K562 (cell line): ENCODE data around the gene SHOX. TPM values are rescaled to one million over a fixed set of nuclear protein-coding genes. Genes with fewer than 3 reads are reported as not detected.

Source experiments
- ATAC-seq: fragments of 200-7000 bp; cut with Tn5 transposase; 3 replicates; pipeline ENCODE4 v1.9.1; 2020; ENCODE audit warnings: moderate library complexity
- BruUV-seq: library from RNA; stranded (reverse); fragments of 400-500 nt; replicated peaks from 2 replicates; lab custom pipeline; 2021; lab: Mats Ljungman, UMichigan
- CTCF ChIA-PET: fragments of 300-600 bp; formaldehyde crosslinking; extraction: SDS; loops from one replicate; lab custom pipeline; 2021; ENCODE audit warnings: low intra/inter-chr PET ratio; lab: Yijun Ruan, JAX
- POLR2A ChIA-PET: fragments of 300-600, 350-650 bp; sonication (Branson Sonifier 250); formaldehyde crosslinking; extraction: SDS; loops from one replicate; lab custom pipeline; 2021; ENCODE audit warnings: antibody characterized with exemption, inconsistent platforms; lab: Yijun Ruan, JAX
- DNase-seq, 4 experiments: peaks; one replicate each; pipeline versions ENCODE4 v3.0.0 to v3.0.0-alpha.2; 2011 to 2018; ENCODE audit warnings: low spot score in 3 of 4, mixed read lengths in 3 of 4; ENCODE audit errors: extremely low read depth in 1 of 4
- FAIRE-seq: peaks from 2 replicates; lab custom pipeline; 2011; peaks lifted over from hg19 to GRCh38; lab: Jason Lieb, UNC
- H2AFZ ChIP-seq: 2 replicates; pipeline ENCODE4 v1.6.0; 2011; ENCODE audit warnings: low read depth, low read length, control low read depth, inconsistent platforms
- H3K27ac ChIP-seq: fragments of 200-600 bp; 3 replicates; pipeline ENCODE4 v1.8.0; 2011; ENCODE audit warnings: low read depth, mild to moderate bottlenecking, control low read depth, inconsistent platforms, low read length, moderate library complexity, mixed read lengths; ENCODE audit errors: extremely low read depth
- H3K27me3 ChIP-seq, 2 experiments: fragments of 300-600 bp in 1 of 2; 2 replicates in 1 of 2; 3 replicates in 1 of 2; pipeline versions ENCODE4 v1.6.0 to v1.8.0; 2011; ENCODE audit warnings: inconsistent platforms in 2 of 2, low read length in 2 of 2, mild to moderate bottlenecking in 1 of 2, mixed read lengths in 1 of 2, moderate library complexity in 1 of 2; ENCODE audit not compliant: control insufficient read depth in 2 of 2, insufficient read depth in 2 of 2
- H3K36me3 ChIP-seq: fragments of 300-600 bp; 3 replicates; pipeline ENCODE4 v1.8.0; 2011; ENCODE audit warnings: mild to moderate bottlenecking, low read length, inconsistent platforms; ENCODE audit not compliant: control insufficient read depth, insufficient read depth
- H3K4me1 ChIP-seq, 2 experiments: fragments of 200-600 bp in 1 of 2; replicated peaks in 1 of 2; 2 replicates in 1 of 2; 3 replicates in 1 of 2; pipeline versions ENCODE4 v1.5.1 to v1.8.0; 2011; ENCODE audit warnings: inconsistent platforms in 2 of 2, low read length in 2 of 2, mild to moderate bottlenecking in 1 of 2, mixed read lengths in 1 of 2, moderate library complexity in 1 of 2; ENCODE audit not compliant: control insufficient read depth in 2 of 2, insufficient read depth in 2 of 2
- H3K4me2 ChIP-seq: 2 replicates; pipeline ENCODE4 v1.6.1; 2011; ENCODE audit warnings: low read length, control low read depth, inconsistent platforms, mixed read lengths; ENCODE audit not compliant: insufficient read depth
- H3K4me3 ChIP-seq: fragments of 200-600 bp; sonication (generic), shearing (Covaris generic); 2 replicates; pipeline ENCODE4 v1.5.1; 2016; ENCODE audit warnings: control low read depth, inconsistent platforms
- H3K79me2 ChIP-seq: fragments of 200-600 bp; 3 replicates; pipeline ENCODE4 v1.8.0; 2011; ENCODE audit warnings: low read length, inconsistent platforms; ENCODE audit not compliant: control insufficient read depth, insufficient read depth
- H3K9ac ChIP-seq, 2 experiments: 2 replicates each; pipeline versions ENCODE4 v1.6.0 to v1.6.1; 2011; ENCODE audit warnings: low read depth in 2 of 2, low read length in 2 of 2, control low read depth in 1 of 2, inconsistent platforms in 1 of 2, mild to moderate bottlenecking in 1 of 2, mixed read lengths in 1 of 2; ENCODE audit not compliant: insufficient read depth in 1 of 2
- H3K9me1 ChIP-seq: one replicate; pipeline ENCODE4 v1.6.0; 2011; ENCODE audit warnings: inconsistent platforms, mild to moderate bottlenecking, low read length, moderate library complexity; ENCODE audit not compliant: control insufficient read depth, insufficient read depth
- H3K9me3 ChIP-seq: replicated peaks from 2 replicates; pipeline ENCODE4 v1.5.1; 2011; ENCODE audit warnings: low read depth, low read length, inconsistent platforms; ENCODE audit not compliant: control insufficient read depth, insufficient read depth
- H4K20me1 ChIP-seq: replicated peaks from 2 replicates; pipeline ENCODE4 v1.6.1; 2011; ENCODE audit warnings: low read length, inconsistent platforms, mixed read lengths; ENCODE audit not compliant: control insufficient read depth, insufficient read depth
- BACH1 ChIP-seq: fragments of 200-800 bp; sonication (Bioruptor generic); IDR thresholded peaks from 2 replicates; pipeline ENCODE4 v1.6.1; 2016; ENCODE audit warnings: missing genetic modification characterization, missing compliant biosample characterization
- BDP1 ChIP-seq: IDR thresholded peaks from 3 replicates; pipeline ENCODE4 v1.6.1; 2011; ENCODE audit not compliant: insufficient read length, insufficient read depth
- CHD1 ChIP-seq: fragments of 200-600 bp; sonication (generic); IDR thresholded peaks from one replicate; pipeline ENCODE4 v1.6.1; 2012; ENCODE audit warnings: mild to moderate bottlenecking, moderate library complexity, low read length, inconsistent platforms
- JUN ChIP-seq, 2 experiments: sonication (generic) in 1 of 2; formaldehyde crosslinking in 1 of 2; IDR thresholded peaks; 2 replicates each; pipeline versions ENCODE4 v1.6.1 to v1.8.0; 2012 to 2022; ENCODE audit warnings: borderline replicate concordance in 2 of 2, mild to moderate bottlenecking in 2 of 2, improper control_type of control experiment in 1 of 2, low read depth in 1 of 2, low read length in 1 of 2, missing genetic modification reagents in 1 of 2
- KLF16 ChIP-seq: IDR thresholded peaks from 2 replicates; pipeline ENCODE4 v1.6.1; 2016; ENCODE audit warnings: antibody characterized with exemption
- MAFG ChIP-seq: fragments of 450-650 bp; conservative IDR thresholded peaks from 2 replicates; pipeline ENCODE4 v1.6.1; 2016; ENCODE audit warnings: missing genetic modification characterization, missing compliant biosample characterization
- RFX5 ChIP-seq: IDR thresholded peaks from 2 replicates; pipeline ENCODE4 v1.6.1; 2011; ENCODE audit warnings: low read depth, mild to moderate bottlenecking, improper control_type of control experiment, low read length
- SLC30A9 ChIP-seq: fragments of 250-450 bp; sonication (Bioruptor Pico); IDR thresholded peaks from 2 replicates; pipeline ENCODE4 v1.8.0; 2022; ENCODE audit warnings: mild to moderate bottlenecking, moderate library complexity
- TCFL5 ChIP-seq: fragments of 250-450 bp; sonication (Bioruptor Pico); conservative IDR thresholded peaks from 2 replicates; pipeline ENCODE4 v1.6.1; 2021; ENCODE audit warnings: mild to moderate bottlenecking, moderate library complexity, matching md5 sums
- ZBTB2 ChIP-seq: fragments of 450-650 bp; IDR thresholded peaks from 2 replicates; pipeline ENCODE4 v1.6.1; 2016; ENCODE audit warnings: antibody characterized with exemption
- ZNF280B ChIP-seq: fragments of 250-450 bp; sonication (Bioruptor Pico); IDR thresholded peaks from 2 replicates; pipeline ENCODE4 v1.5.1; 2021; ENCODE audit warnings: mild to moderate bottlenecking
- ZNF444 ChIP-seq: fragments of 250-450 bp; sonication (Bioruptor Pico); IDR thresholded peaks from 2 replicates; pipeline ENCODE4 v1.4.0; 2020; ENCODE audit warnings: mild to moderate bottlenecking, moderate library complexity
- WGBS: fragments of 100-300 bp; shearing (Covaris generic); methylation state at CpG from one replicate; pipeline ENCODE4 v1.1.6; 2016; ENCODE audit warnings: low coverage, mixed read lengths; ENCODE audit not compliant: insufficient coverage; ENCODE audit errors: missing lambda C conversion rate; 5-methylcytosine and 5-hydroxymethylcytosine counted together
- in situ Hi-C: fragments of 300-500 bp; cut with MboI; formaldehyde crosslinking; loops from 4 replicates; pipeline ENCODE4 v1.15.0; 2018; ENCODE audit warnings: inconsistent platforms, mixed read lengths
- intact Hi-C: fragments of 100-400 bp; cut with micrococcal nuclease; formaldehyde crosslinking; loops from 2 replicates; pipeline ENCODE4 v1.14.2; 2022
- polyA plus RNA-seq, 8 experiments: library from polyadenylated mRNA; depleted of rRNA in 4 of 8; stranded (reverse) in 5 of 8; unstranded in 3 of 8; fragments of >200 nt; fragmentation: Nextera tagmentation in 2 of 8; fragmentation: Illumina TruSeq in 1 of 8; extraction: Ambion mirVana in 2 of 8; extraction: Trizol in 1 of 8; gene quantifications; 2 replicates each; pipeline versions ENCODE4 v1.2.1 to v1.2.3, GENCODE V29; 2011 to 2014; ENCODE audit warnings: inconsistent platforms in 1 of 8, missing spikeins in 1 of 8
- total RNA-seq, 7 experiments: library from RNA; depleted of rRNA in 6 of 7; stranded (reverse); fragments of >200 nt in 6 of 7; fragmentation: Illumina TruSeq in 2 of 7; extraction: Trizol in 2 of 7; gene quantifications; 2 replicates each; pipeline versions ENCODE4 v1.2.1 to v1.2.3, GENCODE V29; 2011 to 2021; ENCODE audit warnings: low replicate concordance in 1 of 7

SHOX gene
- total and polyA plus RNA-seq, 9 of the 15 experiments (the other 6 are each of a cell fraction or from before 2014, with no cell fraction given), result not detected

GRCh38 chrX:679291-679979 is 48.8 kb downstream of the SHOX start:
- intact Hi-C loops (no loop called here), in situ Hi-C loops (no loop called here)
- FAIRE-seq, result no peak

More at GRCh38 chrX:679291-679979, 48.8 kb downstream of the SHOX start:
- H3K4me1 ChIP-seq, result no peaks in the 10 kb centered on the region
- H3K9me1 ChIP-seq, result no peaks in the 10 kb centered on the region
- ChIA-PET CTCF (no interaction called here), POLR2A (no interaction called here)
- 0 out of 5 replicates have a peak, but pooled peaks cover 0 to 4% of the 10 kb centered on the region in 2 experiments for H3K27me3 ChIP-seq
- no peaks in the 10 kb centered on the region for H3K9me3 ChIP-seq
- H2AFZ ChIP-seq, result no peak overlapping the region
- H4K20me1 ChIP-seq, result no peaks in the 10 kb centered on the region
- no peak overlapping the region for H3K27ac ChIP-seq
- no peaks in the 10 kb centered on the region for H3K79me2 ChIP-seq
- no peak overlapping the region for H3K9ac ChIP-seq
- BruUV-seq, result no TSS peak
- H3K4me2 ChIP-seq, result no peak overlapping the region
- ATAC-seq, result no peak
- no peak for DNase-seq
- no peaks in the 10 kb centered on the region for H3K36me3 ChIP-seq
- no peak overlapping the region for H3K4me3 ChIP-seq
- TF ChIP-seq ZNF280B (no peak), CHD1 (no peak), JUN (IDR thresholded peaks at IDR 0.05; ENCODE audit: borderline replicate concordance, low read depth, low read length) (no peak), JUN (CRISPR knock-in tag; IDR thresholded peaks at IDR 0.05; ENCODE audit: borderline replicate concordance) (no peak), TCFL5 (CRISPR knock-in tag) (no peak), ZNF444 (CRISPR knock-in tag) (no peak), MAFG (no peak), SLC30A9 (CRISPR knock-in tag) (no peak), KLF16 (no peak), ZBTB2 (no peak), RFX5 (no peak), BDP1 (no peak), BACH1 (tag) (no peak)
- TF ChIP-seq, all 486 proteins: peak for 0
- 10% methylated on average over 38 of the region's 39 CpGs for WGBS
